H9 (cell line): Measurements from ENCODE around the gene GPI. TPM values are rescaled to one million over a fixed set of nuclear protein-coding genes. Genes with fewer than 3 reads are reported as not detected.

ENCODE experiments used
- DNase-seq: peaks from one replicate; pipeline ENCODE4 v3.0.0-alpha.2; 2017
- H2AFZ ChIP-seq: one replicate; pipeline ENCODE4 v1.6.1; 2013; ENCODE audit warnings: mild to moderate bottlenecking, low read length, control low read depth, moderate library complexity
- H2AK5ac ChIP-seq: 2 replicates; pipeline ENCODE4 v1.6.1; 2013; ENCODE audit warnings: low read length, control low read depth, mixed read lengths; ENCODE audit not compliant: insufficient read length
- H2BK120ac ChIP-seq: one replicate; pipeline ENCODE4 v1.6.1; 2013; ENCODE audit warnings: low read depth, mild to moderate bottlenecking, low read length, control low read depth, inconsistent platforms; ENCODE audit not compliant: poor library complexity, severe bottlenecking
- H2BK12ac ChIP-seq: 2 replicates; pipeline ENCODE4 v1.6.1; 2013; ENCODE audit warnings: low read length, control low read depth, mixed read lengths, low read depth; ENCODE audit not compliant: insufficient read length
- H2BK15ac ChIP-seq: 2 replicates; pipeline ENCODE4 v1.6.1; 2013; ENCODE audit warnings: low read depth, low read length, control low read depth
- H2BK20ac ChIP-seq: one replicate; pipeline ENCODE4 v1.6.1; 2013; ENCODE audit warnings: low read depth, mild to moderate bottlenecking, low read length, control low read depth, inconsistent platforms; ENCODE audit not compliant: poor library complexity, severe bottlenecking
- H2BK5ac ChIP-seq: 2 replicates; pipeline ENCODE4 v1.6.1; 2013; ENCODE audit warnings: low read length, control low read depth, mixed read lengths; ENCODE audit not compliant: insufficient read length
- H3K14ac ChIP-seq: 2 replicates; pipeline ENCODE4 v1.6.1; 2013; ENCODE audit warnings: low read length, control low read depth; ENCODE audit not compliant: insufficient read depth
- H3K18ac ChIP-seq: 2 replicates; pipeline ENCODE4 v1.6.1; 2013; ENCODE audit warnings: low read depth, mild to moderate bottlenecking, mixed read lengths, low read length, control low read depth; ENCODE audit not compliant: insufficient read length
- H3K23ac ChIP-seq: 2 replicates; pipeline ENCODE4 v1.6.1; 2013; ENCODE audit warnings: low read length, control low read depth, mixed read lengths, low read depth; ENCODE audit not compliant: insufficient read length
- H3K23me2 ChIP-seq: 2 replicates; pipeline ENCODE4 v1.6.1; 2013; ENCODE audit warnings: low read depth, mild to moderate bottlenecking, mixed read lengths, low read length, control low read depth; ENCODE audit not compliant: insufficient read length, poor library complexity, severe bottlenecking
- H3K27ac ChIP-seq: 2 replicates; pipeline ENCODE4 v1.5.1; 2013; ENCODE audit warnings: low read length, control low read depth, mixed read lengths, low read depth; ENCODE audit not compliant: insufficient read length
- H3K27me3 ChIP-seq: 2 replicates; pipeline ENCODE4 v1.6.1; 2013; ENCODE audit warnings: low read length, control low read depth, inconsistent platforms; ENCODE audit not compliant: insufficient read depth
- H3K4ac ChIP-seq: 2 replicates; pipeline ENCODE4 v1.6.1; 2013; ENCODE audit warnings: low read depth, mild to moderate bottlenecking, control low read depth, inconsistent platforms, low read length, moderate library complexity
- H3K4me1 ChIP-seq: 2 replicates; pipeline ENCODE4 v1.6.1; 2013; ENCODE audit warnings: low read length, control low read depth, inconsistent platforms; ENCODE audit not compliant: insufficient read depth
- H3K4me2 ChIP-seq: 2 replicates; pipeline ENCODE4 v1.6.1; 2013; ENCODE audit warnings: low read length, control low read depth, mixed read lengths; ENCODE audit not compliant: insufficient read length, insufficient read depth
- H3K56ac ChIP-seq: 2 replicates; pipeline ENCODE4 v1.6.1; 2013; ENCODE audit warnings: low read depth, mild to moderate bottlenecking, mixed read lengths, low read length, control low read depth; ENCODE audit not compliant: insufficient read length
- H3K79me1 ChIP-seq: 2 replicates; pipeline ENCODE4 v1.6.1; 2013; ENCODE audit warnings: low read depth, mild to moderate bottlenecking, moderate library complexity, low read length, control low read depth, inconsistent platforms; ENCODE audit not compliant: insufficient read depth, poor library complexity, severe bottlenecking
- H3K79me2 ChIP-seq: 2 replicates; pipeline ENCODE4 v1.6.1; 2013; ENCODE audit warnings: low read length, control low read depth, inconsistent platforms; ENCODE audit not compliant: insufficient read depth
- H3K9ac ChIP-seq: 2 replicates; pipeline ENCODE4 v1.6.1; 2013; ENCODE audit warnings: low read length, control low read depth, mixed read lengths; ENCODE audit not compliant: insufficient read length; ENCODE audit errors: extremely low read depth
- H3K9me3 ChIP-seq: one replicate; pipeline ENCODE4 v1.6.1; 2013; ENCODE audit warnings: low read depth, low read length, inconsistent platforms; ENCODE audit not compliant: control insufficient read depth
- H3T11ph ChIP-seq: one replicate; pipeline ENCODE4 v1.6.1; 2013; ENCODE audit warnings: mild to moderate bottlenecking, low read length, control low read depth, inconsistent platforms
- H4K20me1 ChIP-seq: one replicate; pipeline ENCODE4 v1.6.1; 2013; ENCODE audit not compliant: control insufficient read depth, insufficient read length, insufficient read depth
- H4K5ac ChIP-seq: 2 replicates; pipeline ENCODE4 v1.6.1; 2013; ENCODE audit warnings: low read depth, mild to moderate bottlenecking, mixed read lengths, low read length, control low read depth; ENCODE audit not compliant: insufficient read length
- H4K8ac ChIP-seq: replicated peaks from 2 replicates; pipeline ENCODE4 v1.6.1; 2013; ENCODE audit warnings: low read length, control low read depth, mixed read lengths, low read depth; ENCODE audit not compliant: insufficient read length
- H4K91ac ChIP-seq: 2 replicates; pipeline ENCODE4 v1.6.1; 2013; ENCODE audit warnings: low read depth, mild to moderate bottlenecking, moderate library complexity, mixed read lengths, low read length, control low read depth; ENCODE audit not compliant: insufficient read length
- H3K27ac Mint-ChIP-seq, 3 experiments: 2 replicates in 2 of 3; 3 replicates in 1 of 3; pipeline ENCODE4 v1.8.0; 2020 to 2021; ENCODE audit warnings: mixed read lengths in 3 of 3, mild to moderate bottlenecking in 1 of 3, moderate library complexity in 1 of 3
- H3K27me3 Mint-ChIP-seq: 2 replicates; pipeline ENCODE4 v1.8.0; 2021; ENCODE audit warnings: low read depth, mild to moderate bottlenecking, moderate library complexity, mixed read lengths
- H3K36me3 Mint-ChIP-seq, 3 experiments: 2 replicates in 2 of 3; 3 replicates in 1 of 3; pipeline ENCODE4 v1.8.0; 2020 to 2021; ENCODE audit warnings: low read depth in 3 of 3, mixed read lengths in 3 of 3; ENCODE audit not compliant: insufficient read depth in 1 of 3
- H3K4me1 Mint-ChIP-seq, 2 experiments: 2 replicates each; pipeline ENCODE4 v1.8.0; 2020; ENCODE audit warnings: mixed read lengths in 2 of 2
- H3K4me3 Mint-ChIP-seq, 2 experiments: 2 replicates in 1 of 2; 3 replicates in 1 of 2; pipeline ENCODE4 v1.8.0; 2020 to 2021; ENCODE audit warnings: mild to moderate bottlenecking in 2 of 2, mixed read lengths in 2 of 2, moderate library complexity in 1 of 2
- H3K9me3 Mint-ChIP-seq, 2 experiments: 2 replicates in 1 of 2; 3 replicates in 1 of 2; pipeline ENCODE4 v1.8.0; 2020; ENCODE audit warnings: mild to moderate bottlenecking in 2 of 2, mixed read lengths in 2 of 2, moderate library complexity in 1 of 2
- CTCF ChIP-seq: fragments of 200-600 bp; sonication (generic); conservative IDR thresholded peaks from 3 replicates; pipeline ENCODE4 v1.8.0; 2021; ENCODE audit warnings: antibody characterized with exemption, mild to moderate bottlenecking
- WGBS: extraction: QIAGEN DNeasy Blood & Tissue Kit; methylation state at CpG from one replicate; pipeline ENCODE4 v1.1.7; 2013; ENCODE audit warnings: missing lambda C conversion rate, low lambda C conversion rate, mixed read lengths; ENCODE audit not compliant: insufficient read length; ENCODE audit errors: extremely low coverage; 5-methylcytosine and 5-hydroxymethylcytosine counted together
- total RNA-seq: library from RNA; stranded (reverse); gene quantifications from 2 replicates; pipeline ENCODE4 v1.2.1, GENCODE V29; 2021

GPI gene
- total RNA-seq, 1 experiment from 2014 or later = 373 TPM

- H3K9ac ChIP-seq = no peak overlapping the region
- no peak overlapping the region for H2AK5ac ChIP-seq
- no peak overlapping the region for H4K5ac ChIP-seq
- no peak overlapping the region for H2AFZ ChIP-seq
- H3K27me3 ChIP-seq = no peaks in the 10 kb centered on the region
- no peaks in the 10 kb centered on the region for H3K9me3 ChIP-seq
- H3K4ac ChIP-seq = no peak overlapping the region
- no peak overlapping the region for H3K14ac ChIP-seq
- H3K79me2 ChIP-seq = no peaks in the 10 kb centered on the region
- H2BK5ac ChIP-seq = no peak overlapping the region
- no peaks in the 10 kb centered on the region for H3K23me2 ChIP-seq
- H2BK12ac ChIP-seq = no peak overlapping the region
- H4K20me1 ChIP-seq = no peaks in the 10 kb centered on the region
- no peak overlapping the region for H2BK15ac ChIP-seq
- no peak overlapping the region for H3K56ac ChIP-seq
- H3K23ac ChIP-seq = no peak overlapping the region
- H3K79me1 ChIP-seq = no peaks in the 10 kb centered on the region
- no peaks in the 10 kb centered on the region for H3K4me1 ChIP-seq
- no peak overlapping the region for H3K18ac ChIP-seq
- H4K8ac ChIP-seq = no peak overlapping the region
- no peak overlapping the region for H3T11ph ChIP-seq
- no peak overlapping the region for H2BK120ac ChIP-seq
- no peak overlapping the region for H4K91ac ChIP-seq
- H3K27ac Mint-ChIP-seq = peak overlapping the region in 1 of 3 experiments; percentile 60; a peak in 2 of 7 replicates
- H2BK20ac ChIP-seq = no peak overlapping the region
- no peak overlapping the region for H3K27ac ChIP-seq
- no CpG with 5 or more reads among the region's 8 CpGs for WGBS
- H3K36me3 Mint-ChIP-seq = peaks cover 11 to 25% (median 17%) of the 10 kb centered on the region in 3 experiments; a peak in 6 of 7 replicates
- no peaks in the 10 kb centered on the region for H3K27me3 Mint-ChIP-seq
- DNase-seq = no peak
- H3K9me3 Mint-ChIP-seq = no peaks in the 10 kb centered on the region; a peak in 1 of 5 replicates
- H3K4me2 ChIP-seq = no peak overlapping the region
- H3K4me1 Mint-ChIP-seq = peaks cover 17 to 19% of the 10 kb centered on the region in 2 experiments
- H3K4me3 Mint-ChIP-seq = no peak overlapping the region
- TF ChIP-seq CTCF = no peak
These were observed 9.8 kb upstream of the GPI start for GRCh38 chr19:34355201-34355600.
